Mononuclear cell (primary cell): Measurements from ENCODE around the gene ZCWPW1. TPM values are rescaled to one million over a fixed set of nuclear protein-coding genes. Genes with fewer than 3 reads are reported as not detected.
"Not testable (repeated sequence)": the region's sequence is repeated elsewhere in the genome, so short reads cannot be mapped to it uniquely, and the experiment has no call there.

Source experiments
- H3K27me3 ChIP-seq: 2 replicates; pipeline ENCODE4 v1.6.0; 2011; ENCODE audit warnings: low read length, control low read depth; ENCODE audit not compliant: insufficient read depth
- H3K4me1 ChIP-seq: 2 replicates; pipeline ENCODE4 v1.5.1; 2011; ENCODE audit warnings: mild to moderate bottlenecking, low read length, control low read depth; ENCODE audit not compliant: insufficient read depth
- H3K4me3 ChIP-seq: 2 replicates; pipeline ENCODE4 v1.5.1; 2011; ENCODE audit warnings: mild to moderate bottlenecking, low read length, moderate library complexity
- H3K9me3 ChIP-seq: 2 replicates; pipeline ENCODE4 v1.5.1; 2011; ENCODE audit warnings: low read depth, mild to moderate bottlenecking, control low read depth, low read length
- total RNA-seq: library from RNA; depleted of rRNA; stranded (reverse); fragments of >200 nt; gene quantifications from one replicate; pipeline ENCODE4 v1.2.3, GENCODE V29; 2012

The ZCWPW1 gene
- total RNA-seq, 1 donor = 3.3 TPM

DNA sequence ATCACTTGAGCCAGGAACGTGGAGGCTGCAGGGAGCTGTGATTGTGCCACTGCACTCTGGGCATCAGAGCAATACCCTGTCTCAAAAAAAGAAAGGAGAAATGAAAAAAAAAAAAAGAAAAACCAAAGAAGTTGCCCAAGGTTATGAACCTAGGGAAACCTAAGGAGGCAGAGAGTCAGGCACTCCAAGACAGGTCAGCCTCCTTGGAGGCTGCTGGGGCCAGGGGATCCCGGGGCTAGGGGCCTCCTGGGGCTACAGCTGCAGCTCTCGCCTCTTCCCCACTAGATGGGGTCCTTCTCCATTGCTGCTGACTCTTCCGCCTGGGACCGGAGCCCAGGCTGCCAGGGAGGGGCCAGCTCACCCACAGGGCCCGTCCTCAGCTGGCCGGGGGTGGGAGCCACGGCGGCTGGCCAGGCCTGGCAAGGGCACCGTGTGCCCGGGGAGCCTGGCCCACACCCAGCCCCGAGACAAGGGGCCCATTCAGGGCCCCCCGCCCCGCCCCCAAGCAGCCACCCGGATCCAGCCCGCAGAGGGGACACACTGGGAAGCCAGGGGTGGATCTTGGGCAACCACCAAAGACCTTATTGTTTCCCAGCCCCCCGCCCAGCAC is 37.3 kb upstream of the ZCWPW1 start:
- no peak overlapping the region for H3K4me3 ChIP-seq
- peaks cover 7% of the 10 kb centered on the region for H3K4me1 ChIP-seq
- H3K27me3 ChIP-seq = no peaks in the 10 kb centered on the region
- no peaks in the 10 kb centered on the region for H3K9me3 ChIP-seq

DNA sequence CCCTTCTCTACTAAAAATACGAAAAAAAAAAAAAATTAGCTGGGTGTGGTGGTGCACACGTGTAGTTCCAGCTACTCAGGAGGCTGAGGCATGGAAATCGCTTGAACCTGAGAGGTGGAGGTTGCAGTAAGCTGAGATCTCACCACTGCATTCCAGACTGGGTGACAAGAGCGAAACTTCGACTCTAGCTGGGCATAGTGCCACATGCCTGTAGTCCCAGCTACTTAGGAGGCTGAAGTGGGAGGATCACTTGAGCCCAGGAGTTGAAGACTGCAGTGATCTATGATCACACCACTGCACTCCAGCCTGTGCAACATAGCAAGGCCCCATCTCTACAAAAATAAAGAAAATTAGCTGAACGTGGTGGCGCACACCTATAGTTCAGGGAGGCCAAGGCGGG is 36.8 kb upstream of the ZCWPW1 start:
- Histone ChIP-seq H3K27me3 (no peaks in the 10 kb centered on the region), H3K4me3 (no peak overlapping the region), H3K4me1 (peaks cover 7% of the 10 kb centered on the region), H3K9me3 (no peaks in the 10 kb centered on the region)

DNA sequence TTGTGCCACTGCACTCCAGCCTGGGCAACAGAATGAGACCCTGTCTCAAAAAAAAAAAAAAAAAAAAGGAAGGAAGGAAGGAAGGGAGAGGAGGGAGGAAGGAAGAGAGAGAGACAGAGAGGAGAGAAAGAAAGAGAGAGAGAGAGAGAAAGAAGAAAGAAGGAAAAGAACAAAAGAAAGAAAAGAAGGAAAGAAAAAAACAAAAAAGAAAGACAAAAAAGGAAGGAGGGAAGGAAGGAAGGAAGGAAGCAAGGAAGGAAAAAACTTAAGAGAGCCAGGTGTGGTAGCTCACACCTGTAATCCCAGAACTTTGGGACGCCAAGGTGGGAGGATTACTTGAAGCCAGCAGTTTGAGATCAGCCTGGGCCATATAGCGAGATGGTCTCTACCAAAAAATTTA is 36.3 kb upstream of the ZCWPW1 start:
- peaks cover 7% of the 10 kb centered on the region for H3K4me1 ChIP-seq
- H3K4me3 ChIP-seq = no peak overlapping the region
- no peaks in the 10 kb centered on the region for H3K27me3 ChIP-seq
- H3K9me3 ChIP-seq = no peaks in the 10 kb centered on the region

DNA sequence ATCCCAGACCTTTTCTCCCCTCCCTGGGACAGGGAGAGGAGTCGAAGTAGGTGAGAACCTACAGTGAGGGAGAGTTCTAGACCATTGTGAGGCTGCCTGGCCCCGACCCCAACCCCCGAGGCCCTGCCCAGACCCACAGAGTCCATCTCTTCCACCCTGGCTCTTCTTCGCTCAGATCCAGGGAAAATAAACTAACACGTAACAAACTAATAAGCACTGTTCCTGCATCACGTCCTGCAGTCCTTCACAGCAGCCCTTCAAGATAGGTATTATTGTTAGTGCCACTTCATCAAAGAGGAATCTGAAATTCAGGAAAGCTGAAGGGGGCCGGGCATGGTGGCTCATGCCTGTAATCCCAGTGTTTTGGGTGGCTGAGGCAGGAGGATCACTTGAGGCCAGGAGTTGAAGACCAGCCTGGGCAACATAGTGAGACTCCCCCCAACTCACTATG is 35.7 kb upstream of the ZCWPW1 start, which contains the start of gene SPACDR:
Gene SPACDR (minus strand): TSS at position 51 of the 451 bp plus-strand sequence. CDS start 235 bp downstream, outside the sequence.
- Histone ChIP-seq H3K27me3 (no peaks in the 10 kb centered on the region), H3K9me3 (no peaks in the 10 kb centered on the region), H3K4me1 (peaks cover 2% of the 10 kb centered on the region), H3K4me3 (no peak within 1 kb of the TSS)

DNA sequence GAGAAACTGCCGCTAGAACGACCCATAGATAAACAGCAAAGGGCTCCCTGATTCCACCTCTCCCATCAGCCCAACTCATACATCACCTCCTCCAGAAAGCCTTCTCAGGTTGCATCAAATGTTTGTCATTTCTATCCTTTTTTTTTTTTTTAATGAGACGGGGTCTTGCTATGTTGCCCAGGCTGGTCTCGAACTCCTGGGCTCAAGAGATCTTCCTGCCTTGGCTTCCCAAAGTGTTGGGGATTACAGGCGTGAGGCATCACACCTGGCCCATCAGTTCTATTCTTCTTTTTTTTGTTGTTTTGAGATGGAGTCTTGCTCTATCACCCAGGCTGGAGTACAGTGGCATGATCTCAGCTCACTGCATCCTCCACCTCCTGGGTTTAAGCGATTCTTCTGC is 28.5 kb upstream of the ZCWPW1 start:
- no peaks in the 10 kb centered on the region for H3K4me1 ChIP-seq
- H3K9me3 ChIP-seq = no peaks in the 10 kb centered on the region
- no peak overlapping the region for H3K4me3 ChIP-seq
- H3K27me3 ChIP-seq = no peaks in the 10 kb centered on the region

DNA sequence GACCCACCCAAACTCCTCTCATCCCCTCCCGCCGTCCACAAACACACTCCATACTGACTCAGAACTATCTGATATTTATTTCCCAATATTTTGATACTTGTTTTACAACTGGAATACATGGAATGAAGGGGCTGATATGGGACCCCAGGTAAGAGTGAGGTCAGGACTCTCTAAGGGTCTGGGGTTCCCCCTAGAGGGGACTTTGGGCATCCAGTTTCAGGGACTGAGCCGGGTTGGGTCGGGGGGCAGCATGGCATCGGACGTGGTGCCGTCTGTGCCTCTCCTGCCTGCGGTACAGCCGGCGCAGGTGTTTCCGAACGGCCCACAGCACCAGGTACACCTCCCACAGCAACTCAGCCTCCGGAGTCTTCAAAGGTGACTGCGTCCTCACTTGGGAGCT is 28.1 kb upstream of the ZCWPW1 start:
- Histone ChIP-seq H3K9me3 (no peaks in the 10 kb centered on the region), H3K4me3 (no peak overlapping the region), H3K27me3 (no peaks in the 10 kb centered on the region), H3K4me1 (no peaks in the 10 kb centered on the region)

DNA sequence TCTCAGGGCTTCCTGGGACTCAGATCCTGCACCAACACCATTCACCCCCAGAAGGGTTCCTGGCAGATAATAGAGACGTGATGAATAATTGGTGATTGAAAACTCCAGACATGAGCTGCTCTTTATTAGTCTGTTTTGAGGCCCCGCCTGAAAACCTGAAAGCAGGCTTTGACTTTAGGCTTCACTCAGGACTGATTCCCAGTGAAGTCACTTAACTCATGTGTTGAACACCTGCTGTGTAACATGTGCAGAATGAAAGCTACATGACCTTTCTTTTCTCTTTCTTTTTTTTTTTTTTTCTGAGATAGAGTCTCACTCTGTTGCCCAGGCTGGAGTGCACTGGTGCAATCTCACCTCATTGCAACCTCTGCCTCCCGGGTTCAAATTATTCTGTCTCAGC is 26.7 kb upstream of the ZCWPW1 start:
- H3K4me1 ChIP-seq = peaks cover 6% of the 10 kb centered on the region
- H3K9me3 ChIP-seq = no peaks in the 10 kb centered on the region
- no peaks in the 10 kb centered on the region for H3K27me3 ChIP-seq
- H3K4me3 ChIP-seq = no peak overlapping the region

DNA sequence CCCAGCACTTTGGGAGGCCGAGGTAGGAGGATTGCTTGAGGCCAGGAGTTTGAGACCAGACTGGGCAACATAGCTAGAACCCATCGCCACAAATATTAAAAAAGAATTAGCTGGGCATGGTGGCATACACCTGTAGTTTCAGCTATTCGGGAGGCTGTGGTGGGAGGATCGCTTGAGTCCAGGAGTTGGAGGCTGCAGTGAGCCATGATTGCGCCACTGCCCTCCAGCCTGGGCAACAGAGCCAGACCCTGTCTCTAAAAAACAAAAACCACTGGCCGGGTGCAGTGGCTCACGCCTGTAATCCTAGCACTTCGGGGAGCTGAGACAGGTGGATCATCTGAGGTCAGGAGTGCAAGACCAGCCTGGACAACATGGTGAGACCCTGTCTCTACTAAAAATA is 25.4 kb upstream of the ZCWPW1 start:
- H3K4me1 ChIP-seq = not testable (repeated sequence)

DNA sequence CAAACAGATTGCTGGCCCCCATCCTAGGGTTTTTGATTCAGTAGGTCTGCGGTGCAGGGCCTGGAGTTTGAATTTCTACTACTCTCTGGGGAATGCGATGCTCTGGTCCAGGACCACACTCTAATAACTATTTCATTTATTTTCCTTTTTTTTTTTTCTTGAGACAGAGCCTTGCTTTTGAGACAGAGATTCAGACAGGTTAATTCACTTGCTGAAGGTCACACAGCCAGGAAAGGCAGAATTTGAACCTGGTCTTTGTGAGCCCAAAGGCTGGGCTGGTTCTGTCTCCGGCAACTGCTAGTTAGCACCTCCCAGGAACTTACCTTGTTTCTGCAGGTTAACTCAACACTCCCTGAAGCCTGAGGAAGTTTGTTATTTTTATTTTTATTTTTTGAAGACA is 24.0 kb upstream of the ZCWPW1 start:
- Histone ChIP-seq H3K9me3 (no peaks in the 10 kb centered on the region), H3K27me3 (no peaks in the 10 kb centered on the region), H3K4me3 (no peak overlapping the region), H3K4me1 (peaks cover 10% of the 10 kb centered on the region)

More for the DNA sequence above, 25.4 kb upstream of the ZCWPW1 start:
- H3K4me3 ChIP-seq, H3K27me3 ChIP-seq, H3K9me3 ChIP-seq: not testable (repeated sequence)

DNA sequence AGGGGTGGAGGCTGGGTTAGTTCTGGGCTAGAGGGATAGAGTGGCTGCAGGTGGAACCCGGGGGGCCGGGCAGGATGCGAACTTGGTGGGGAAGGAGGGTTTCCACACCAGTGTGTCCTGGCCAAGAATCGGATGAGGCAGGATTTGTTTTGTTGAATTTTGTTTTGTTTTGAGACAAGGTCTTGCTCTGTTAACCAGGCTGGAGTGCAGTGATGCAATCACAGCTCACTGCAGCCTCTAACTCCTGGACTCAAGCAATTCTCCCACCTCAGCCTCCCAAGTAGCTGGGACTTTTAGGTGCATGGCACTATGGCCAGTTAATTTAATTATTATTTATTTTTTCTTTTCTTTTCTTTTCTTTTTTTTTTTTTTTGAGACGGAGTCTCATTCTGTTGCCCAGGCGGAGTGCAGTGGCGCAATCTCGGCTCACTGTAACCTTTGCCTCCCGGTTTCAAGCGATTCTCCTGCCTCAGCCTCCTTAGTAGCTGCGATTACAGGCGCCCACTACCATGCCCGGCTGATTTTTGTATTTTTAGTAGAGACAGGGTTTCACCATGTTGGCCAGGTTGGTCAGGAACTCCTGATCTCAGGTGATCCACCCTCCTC is 20.8 kb upstream of the ZCWPW1 start:
- Histone ChIP-seq H3K4me3 (no peak overlapping the region), H3K27me3 (no peaks in the 10 kb centered on the region), H3K4me1 (peaks cover 26% of the 10 kb centered on the region), H3K9me3 (no peaks in the 10 kb centered on the region)

DNA sequence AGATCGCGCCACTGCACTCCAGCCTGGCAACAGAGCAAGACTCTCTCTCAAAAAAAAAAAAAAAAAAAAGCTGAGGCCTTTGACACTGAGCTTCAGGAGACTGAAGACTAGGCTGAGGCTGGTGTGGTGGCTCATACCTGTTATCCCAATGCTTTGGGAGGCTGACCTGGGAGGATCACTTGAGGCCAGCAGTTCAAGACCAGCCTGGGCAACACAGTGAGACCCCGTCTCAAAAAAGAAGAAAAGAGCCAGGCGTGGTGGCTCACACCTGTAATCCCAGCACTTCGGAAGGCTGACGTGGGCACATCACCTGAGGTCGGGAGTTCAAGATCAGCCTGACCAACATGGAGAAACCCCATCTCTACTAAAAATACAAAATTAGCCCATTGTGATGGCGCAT is 18.9 kb upstream of the ZCWPW1 start:
- not testable (repeated sequence) for H3K9me3 ChIP-seq, H3K27me3 ChIP-seq, H3K4me3 ChIP-seq
- H3K4me1 ChIP-seq = peaks cover 31% of the 10 kb centered on the region

DNA sequence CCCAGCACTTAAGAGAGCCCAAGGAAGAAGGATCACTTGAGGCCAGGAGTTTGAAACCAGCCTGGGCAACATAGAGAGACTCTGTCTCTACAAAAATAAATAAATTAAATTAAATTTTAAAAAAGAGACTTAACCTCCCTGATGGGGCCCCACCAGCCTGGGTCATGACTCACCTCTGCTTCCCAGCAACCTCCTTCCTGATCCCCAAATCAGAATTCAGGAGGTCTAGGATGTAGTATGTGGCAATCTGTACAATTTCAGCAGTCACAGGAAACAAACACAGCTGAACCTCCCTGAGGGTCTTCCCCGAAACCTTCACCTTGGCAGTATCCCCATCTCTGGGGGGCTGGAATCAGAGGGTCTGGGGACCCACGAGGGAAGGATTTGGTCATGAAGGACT is 17.5 kb upstream of the ZCWPW1 start:
- peaks cover 31% of the 10 kb centered on the region for H3K4me1 ChIP-seq
- H3K9me3 ChIP-seq = no peaks in the 10 kb centered on the region
- H3K4me3 ChIP-seq = no peak overlapping the region
- H3K27me3 ChIP-seq = no peaks in the 10 kb centered on the region

DNA sequence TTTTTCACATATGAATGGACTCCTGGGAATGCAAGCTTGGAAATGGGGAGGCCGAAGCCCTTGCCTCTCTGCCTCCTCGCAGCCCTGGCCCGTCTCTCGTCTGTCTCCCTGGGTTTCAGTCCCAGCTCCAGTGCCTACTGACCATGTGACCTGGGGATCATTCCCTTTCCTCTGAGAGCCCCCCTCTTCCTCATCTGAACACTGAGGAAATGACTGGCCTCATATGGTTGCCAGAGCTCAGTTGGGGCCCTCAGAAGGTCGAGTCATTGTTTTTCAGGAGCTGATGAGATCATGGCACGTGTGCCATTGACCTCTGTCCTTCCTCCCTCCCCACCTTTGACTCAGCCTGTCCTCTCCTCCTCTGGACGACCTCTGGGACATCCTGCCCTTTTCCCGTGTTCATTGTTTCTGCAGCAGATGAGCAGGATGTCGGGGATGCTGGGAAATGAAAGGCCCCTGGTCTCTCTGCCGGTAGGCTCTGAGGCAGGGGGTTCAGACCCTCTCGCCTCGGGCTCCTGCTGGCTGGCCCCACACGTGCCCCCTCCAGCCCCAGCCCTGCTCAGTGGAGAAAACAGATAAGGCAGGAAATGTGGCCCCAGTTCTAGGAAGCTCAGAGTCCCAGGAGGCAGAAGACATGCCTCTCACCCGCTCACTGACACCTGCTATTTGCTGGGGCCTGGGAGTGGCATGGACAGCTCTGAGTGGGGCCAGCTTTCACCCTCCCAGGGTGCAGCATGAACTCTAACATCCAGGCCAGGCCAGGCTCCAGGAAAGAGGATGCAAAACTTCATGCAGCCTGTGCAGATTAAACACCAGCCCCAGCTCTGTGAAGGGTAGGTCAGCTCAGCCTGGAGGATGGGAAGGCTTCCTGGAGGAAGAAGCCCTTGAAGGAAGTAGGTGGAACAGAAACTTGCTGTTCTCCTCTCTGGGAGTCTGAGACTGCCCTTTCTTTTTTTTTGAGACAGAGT is 16.1 kb upstream of the ZCWPW1 start:
- no peak overlapping the region for H3K4me3 ChIP-seq
- H3K9me3 ChIP-seq = no peaks in the 10 kb centered on the region
- H3K27me3 ChIP-seq = no peaks in the 10 kb centered on the region
- peaks cover 21% of the 10 kb centered on the region for H3K4me1 ChIP-seq

DNA sequence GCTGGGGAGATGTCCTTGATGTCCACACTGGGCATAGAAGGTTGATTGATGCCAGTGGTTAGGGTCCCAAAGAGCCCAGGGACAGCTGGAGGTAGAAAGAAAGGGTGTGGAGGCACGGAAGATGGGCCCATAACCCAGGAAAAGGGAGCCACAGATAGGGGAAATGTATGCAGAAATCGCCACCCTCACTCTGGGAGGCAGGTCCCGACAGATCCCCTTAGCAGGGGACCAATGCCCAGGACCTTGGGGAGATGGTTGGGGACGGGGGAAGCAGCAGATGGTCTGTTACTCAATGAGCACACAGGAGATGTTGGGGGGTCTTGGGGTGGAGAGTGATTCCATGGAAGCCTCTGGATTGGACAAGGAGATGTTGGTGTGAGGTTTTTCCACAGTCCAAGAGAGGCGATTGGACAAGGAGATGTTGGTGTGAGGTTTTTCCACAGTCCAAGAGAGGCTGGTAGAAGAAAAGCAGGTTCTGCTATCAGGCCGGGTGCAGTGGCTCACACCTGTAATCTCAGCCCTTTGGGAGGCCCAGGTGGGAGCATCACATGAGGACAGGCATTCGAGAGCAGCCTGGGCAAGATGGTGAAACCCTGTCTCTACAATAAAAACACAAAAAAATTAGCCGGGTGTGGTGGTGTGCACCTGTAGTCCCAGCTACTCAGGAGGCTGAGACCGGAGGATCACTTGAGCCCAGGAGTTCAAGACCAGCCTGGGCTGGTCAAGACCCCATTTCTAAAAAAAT is 14.8 kb upstream of the ZCWPW1 start:
- Histone ChIP-seq H3K9me3 (no peaks in the 10 kb centered on the region), H3K4me1 (peaks cover 21% of the 10 kb centered on the region), H3K4me3 (no peak overlapping the region), H3K27me3 (no peaks in the 10 kb centered on the region)
